GM23338 (cell line): Measurements from ENCODE around the gene KCNT1. TPM values are rescaled to one million over a fixed set of nuclear protein-coding genes. Genes with fewer than 3 reads are reported as not detected.

ENCODE experiments used
- ATAC-seq: fragments of 200-7000 bp; cut with Tn5 transposase; 3 replicates; pipeline ENCODE4 v1.9.1; 2020
- DNase-seq: peaks from one replicate; pipeline ENCODE4 v3.0.0-alpha.2; 2015; ENCODE audit warnings: low spot score
- H2AFZ ChIP-seq: fragments of 200-600 bp; sonication (generic); 2 replicates; pipeline ENCODE4 v1.8.0; 2016; ENCODE audit warnings: antibody characterized with exemption, mild to moderate bottlenecking, moderate library complexity
- H3F3A ChIP-seq: fragments of 200-600 bp; sonication (generic); replicated peaks from 2 replicates; pipeline ENCODE4 v1.8.0; 2017; ENCODE audit warnings: antibody characterized with exemption, mixed run types, low read depth
- H3K27ac ChIP-seq: fragments of 200-600 bp; sonication (generic); 2 replicates; pipeline ENCODE4 v1.6.1; 2016; ENCODE audit warnings: low read depth
- H3K27me3 ChIP-seq: fragments of 200-600 bp; sonication (generic); 2 replicates; pipeline ENCODE4 v1.8.0; 2016; ENCODE audit warnings: mild to moderate bottlenecking, mixed run types, moderate library complexity; ENCODE audit not compliant: insufficient read depth
- H3K36me3 ChIP-seq: fragments of 200-600 bp; sonication (generic); 2 replicates; pipeline ENCODE4 v1.8.0; 2016; ENCODE audit warnings: mild to moderate bottlenecking; ENCODE audit not compliant: insufficient read depth
- H3K4me1 ChIP-seq: fragments of 200-600 bp; sonication (generic); 2 replicates; pipeline ENCODE4 v1.8.0; 2016; ENCODE audit warnings: mild to moderate bottlenecking, moderate library complexity; ENCODE audit not compliant: insufficient read depth
- H3K4me2 ChIP-seq: fragments of 200-600 bp; sonication (generic); 2 replicates; pipeline ENCODE4 v1.7.1; 2017; ENCODE audit warnings: mixed run types
- H3K4me3 ChIP-seq: fragments of 200-600 bp; sonication (generic); 2 replicates; pipeline ENCODE4 v1.6.1; 2016; ENCODE audit warnings: mixed run types
- H3K79me2 ChIP-seq: fragments of 200-600 bp; sonication (generic); replicated peaks from 2 replicates; pipeline ENCODE4 v1.8.0; 2017; ENCODE audit warnings: mild to moderate bottlenecking; ENCODE audit not compliant: insufficient read depth
- H3K9me2 ChIP-seq: fragments of 200-600 bp; sonication (generic); 2 replicates; pipeline ENCODE4 v1.8.0; 2017; ENCODE audit not compliant: insufficient read depth
- H4K20me1 ChIP-seq: fragments of 200-600 bp; sonication (generic); replicated peaks from 2 replicates; pipeline ENCODE4 v1.8.0; 2017; ENCODE audit warnings: mild to moderate bottlenecking; ENCODE audit not compliant: insufficient read depth
- H3K27ac Mint-ChIP-seq: 2 replicates; pipeline ENCODE4 v1.8.0; 2020; ENCODE audit warnings: inconsistent platforms, mild to moderate bottlenecking, moderate library complexity, mixed read lengths
- H3K27me3 Mint-ChIP-seq: 3 replicates; pipeline ENCODE4 v1.8.0; 2022; ENCODE audit warnings: low read depth, mild to moderate bottlenecking, moderate library complexity, mixed read lengths, inconsistent platforms; ENCODE audit not compliant: insufficient read depth, poor library complexity
- H3K36me3 Mint-ChIP-seq: 3 replicates; pipeline ENCODE4 v1.8.0; 2021; ENCODE audit warnings: low read depth, mild to moderate bottlenecking, inconsistent platforms, moderate library complexity, mixed read lengths
- H3K4me1 Mint-ChIP-seq: 3 replicates; pipeline ENCODE4 v1.8.0; 2020; ENCODE audit warnings: mild to moderate bottlenecking, inconsistent platforms, mixed read lengths
- H3K4me3 Mint-ChIP-seq: 3 replicates; pipeline ENCODE4 v1.8.0; 2021; ENCODE audit warnings: moderate library complexity, mild to moderate bottlenecking, inconsistent platforms, mixed read lengths
- H3K9me3 Mint-ChIP-seq: 3 replicates; pipeline ENCODE4 v1.8.0; 2020; ENCODE audit warnings: moderate library complexity, mild to moderate bottlenecking, inconsistent platforms, mixed read lengths
- CREB1 ChIP-seq: fragments of 250-450 bp; sonication (Bioruptor Pico); IDR thresholded peaks from 2 replicates; pipeline ENCODE4 v1.5.0; 2020; ENCODE audit warnings: low read depth, mild to moderate bottlenecking, moderate library complexity
- CTCF ChIP-seq, 2 experiments: fragments of 200-600 bp in 1 of 2; sonication (generic) in 1 of 2; conservative IDR thresholded peaks; 2 replicates each; pipeline versions ENCODE4 v1.5.1 to v1.6.1; 2016 to 2017; ENCODE audit warnings: antibody characterized with exemption in 2 of 2, low read depth in 2 of 2, mild to moderate bottlenecking in 2 of 2, moderate library complexity in 1 of 2
- EZH2phosphoT487 ChIP-seq: fragments of 200-600 bp; sonication (generic); IDR thresholded peaks from one replicate; pipeline ENCODE4 v1.8.1; 2018; ENCODE audit warnings: antibody characterized with exemption; ENCODE audit not compliant: unreplicated experiment
- JUNB ChIP-seq: IDR thresholded peaks from one replicate; pipeline ENCODE4 v1.6.1; 2016; ENCODE audit warnings: antibody characterized with exemption; ENCODE audit not compliant: unreplicated experiment
- NANOG ChIP-seq: IDR thresholded peaks from 2 replicates; pipeline ENCODE4 v1.6.1; 2016; ENCODE audit warnings: antibody characterized with exemption, borderline replicate concordance
- REST ChIP-seq: IDR thresholded peaks from one replicate; pipeline ENCODE4 v1.6.1; 2018; ENCODE audit warnings: antibody characterized with exemption; ENCODE audit not compliant: unreplicated experiment
- STAT1 ChIP-seq: IDR thresholded peaks from one replicate; pipeline ENCODE4 v1.6.1; 2016; ENCODE audit warnings: antibody characterized with exemption; ENCODE audit not compliant: unreplicated experiment
- ZNF331 ChIP-seq: fragments of 250-450 bp; sonication (Bioruptor Pico); IDR thresholded peaks from 2 replicates; pipeline ENCODE4 v1.5.0; 2020; ENCODE audit warnings: low read depth, mild to moderate bottlenecking, moderate library complexity
- ZNF462 ChIP-seq: fragments of 250-450 bp; sonication (Bioruptor Pico); IDR thresholded peaks from 2 replicates; pipeline ENCODE4 v1.5.0; 2020; ENCODE audit warnings: mild to moderate bottlenecking, moderate library complexity
- polyA plus RNA-seq: library from polyadenylated mRNA; unstranded; fragments of >200 nt; fragmentation: Nextera tagmentation; extraction: Ambion mirVana; gene quantifications from 2 replicates; pipeline ENCODE4 v1.2.1, GENCODE V29; 2016
- total RNA-seq: library from RNA; depleted of rRNA; stranded (reverse); fragments of >200 nt; shearing (Covaris generic); gene quantifications from 2 replicates; pipeline ENCODE4 v1.2.3, GENCODE V29; 2014

KCNT1 gene
- total and polyA plus RNA-seq, 2 experiments from 2014 or later = 0.05 to 0.28 TPM

- Histone ChIP-seq H3F3A (no peaks in the 10 kb centered on the region), H4K20me1 (no peaks in the 10 kb centered on the region), H3K27me3 (no peaks in the 10 kb centered on the region), H3K4me3 (no peak overlapping the region), H3K4me1 (no peaks in the 10 kb centered on the region; the same call in 1 of the 2 replicates), H3K36me3 (no peaks in the 10 kb centered on the region), H3K4me2 (no peak overlapping the region), H3K9me2 (no peaks in the 10 kb centered on the region), H2AFZ (no peak overlapping the region), H3K27ac (no peak overlapping the region), H3K79me2 (no peaks in the 10 kb centered on the region)
- DNase-seq = no peak
- Mint-ChIP-seq H3K9me3 (peaks cover 4% of the 10 kb centered on the region; the same call in 1 of the 3 replicates), H3K36me3 (no peaks in the 10 kb centered on the region), H3K4me3 (no peak overlapping the region), H3K4me1 (peaks cover 8% of the 10 kb centered on the region), H3K27ac (no peak overlapping the region), H3K27me3 (peaks cover 5% of the 10 kb centered on the region)
- no peak for ATAC-seq
- no peak for TF ChIP-seq CTCF (conservative IDR thresholded peaks at IDR 0.05; ENCODE audit: low read depth in 2 of 2)
- no peak for TF ChIP-seq CREB1 (CRISPR knock-in tag)
- TF ChIP-seq JUNB = no peak
- TF ChIP-seq NANOG = no peak
- no peak for TF ChIP-seq ZNF331 (CRISPR knock-in tag)
- TF ChIP-seq ZNF462 (CRISPR knock-in tag) = no peak
- TF ChIP-seq REST = no peak
- no peak for TF ChIP-seq EZH2phosphoT487
- TF ChIP-seq STAT1 = no peak
Observed at GRCh38 chr9:135677641-135678168, 24.3 kb upstream of the KCNT1 start.
